Measurements from ENCODE around the gene HOTAIR.

DNA sequence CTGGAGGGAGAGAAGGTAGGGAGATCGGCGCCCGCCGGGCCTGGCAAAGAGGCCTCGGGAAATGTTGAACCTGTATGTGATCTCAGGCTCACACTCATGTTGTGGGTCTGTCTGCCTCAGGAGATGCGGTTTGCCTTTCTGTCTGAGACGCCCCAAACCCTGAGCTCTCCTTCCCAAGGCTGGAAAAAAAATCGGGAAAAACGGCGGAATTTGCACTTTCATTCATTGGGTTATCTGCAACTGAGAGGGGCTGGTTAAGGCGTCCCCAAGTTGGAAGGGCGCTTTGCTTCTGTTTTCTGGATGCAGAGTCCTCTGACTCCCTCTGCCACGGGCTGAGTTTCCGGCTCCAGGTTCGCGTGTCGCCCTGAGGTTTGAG is 20.2 kb upstream of the HOTAIR start:
- TF ChIP-seq GATA2 (IDR thresholded peaks at IDR 0.05; ENCODE audit: low read depth, low read length): no peak
- no peak for TF ChIP-seq GATA3 (IDR thresholded peaks at IDR 0.05; ENCODE audit: low read depth, low read length)

All from SH-SY5Y (cell line).